ENCODE results near the gene NTM.

The NTM gene

DNA sequence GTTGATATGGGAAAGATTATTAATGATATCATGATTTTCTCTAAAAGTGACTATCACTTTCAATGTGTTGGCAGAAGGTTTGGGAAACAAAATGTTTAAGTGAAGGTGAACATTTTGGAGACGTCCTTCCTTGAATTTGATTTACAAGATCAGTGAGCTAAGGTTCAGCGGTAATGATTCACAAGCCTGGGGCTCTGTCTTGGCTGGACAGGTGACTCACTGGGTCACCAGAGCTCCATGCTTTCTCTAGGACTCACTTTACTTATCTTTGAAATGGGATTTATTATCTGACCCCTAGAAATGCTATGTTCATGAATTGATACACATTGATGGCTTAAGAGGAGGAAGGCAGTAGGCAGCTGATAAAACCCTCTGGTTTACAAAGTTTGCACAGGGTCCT lies 437.5 kb downstream of the NTM start:
- DNase-seq = no peak

DNA sequence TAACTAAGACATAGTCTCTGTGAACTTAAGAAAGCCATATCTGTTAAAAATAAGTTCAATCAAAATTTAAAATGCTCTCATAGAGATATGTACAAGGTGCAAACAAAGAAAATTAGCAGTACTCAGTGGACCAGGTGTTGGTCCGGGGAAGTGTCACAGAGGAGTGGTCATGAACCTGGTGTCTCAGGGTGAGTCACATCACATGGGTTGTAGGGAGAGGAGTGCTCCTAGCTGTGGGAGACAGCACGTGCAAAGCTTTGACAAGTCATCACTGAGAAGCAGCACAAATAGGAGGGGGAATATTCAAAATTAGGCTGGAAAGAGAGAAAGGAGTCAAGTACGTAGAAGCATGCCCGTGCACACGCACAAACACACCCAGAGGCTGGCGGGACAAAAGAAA lies 438.1 kb downstream of the NTM start:
- DNase-seq = no peak

DNA sequence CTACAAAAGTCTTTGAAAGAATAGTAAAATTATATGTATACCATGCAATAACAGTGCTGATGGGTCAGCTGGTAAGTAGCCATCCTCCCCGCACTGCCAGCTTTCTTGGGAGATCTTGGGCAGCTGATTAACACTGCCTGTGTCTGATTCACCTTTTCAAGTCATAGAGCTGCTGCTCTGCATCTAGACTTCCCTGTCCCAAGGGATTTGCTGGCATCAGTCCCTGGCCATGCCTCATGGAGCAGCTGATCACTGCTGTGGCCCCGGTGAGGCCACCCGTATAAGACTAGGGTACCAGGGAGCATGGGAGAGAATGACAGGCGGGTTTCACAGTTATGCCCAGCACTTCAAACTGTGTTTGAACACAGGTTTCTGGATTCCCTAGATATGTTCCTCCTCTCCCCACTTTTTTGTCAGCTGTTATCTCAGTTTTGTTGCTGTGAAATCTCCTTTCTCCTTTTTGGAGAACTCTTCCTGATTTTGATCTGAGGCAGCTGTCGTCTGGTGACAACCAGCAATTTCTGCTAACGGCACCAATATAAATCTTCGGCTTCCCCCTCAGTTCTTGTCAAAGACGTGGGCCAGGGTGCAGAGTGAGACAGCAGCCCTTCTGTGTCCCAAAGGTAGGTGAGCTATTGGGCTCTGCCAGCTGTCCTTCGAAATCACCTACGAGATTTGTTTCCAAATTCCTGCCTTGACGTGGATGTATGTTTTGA lies 438.9 kb downstream of the NTM start:
- no peak for DNase-seq

- DNase-seq = no peak
Observed at GRCh38 chr11:131810541-131810940, 440.1 kb downstream of the NTM start.

DNA sequence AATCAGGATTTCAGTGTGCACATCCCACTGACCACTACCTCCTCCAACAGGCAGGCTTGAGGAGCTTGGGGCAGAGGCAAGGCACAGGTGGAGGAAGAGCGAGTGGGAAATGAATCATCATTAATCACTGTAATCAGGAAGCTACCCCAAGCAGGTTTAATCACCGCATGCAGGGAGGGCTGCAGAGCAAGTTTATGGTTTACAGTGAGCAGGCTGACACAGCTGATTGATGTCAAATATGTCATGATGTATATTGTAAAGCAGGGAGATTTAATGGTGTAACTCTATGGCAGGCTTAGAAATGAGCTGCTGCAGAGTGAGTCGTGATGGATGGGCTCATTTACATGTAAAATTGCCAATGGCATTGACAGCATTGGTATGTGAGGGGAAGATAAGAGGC lies 441.0 kb downstream of the NTM start:
- DNase-seq = no peak

- DNase-seq = no peak
Observed at GRCh38 chr11:131814108-131814507, 443.7 kb downstream of the NTM start.

- DNase-seq = no peak
Observed at GRCh38 chr11:131815590-131815989, 445.2 kb downstream of the NTM start.

DNA sequence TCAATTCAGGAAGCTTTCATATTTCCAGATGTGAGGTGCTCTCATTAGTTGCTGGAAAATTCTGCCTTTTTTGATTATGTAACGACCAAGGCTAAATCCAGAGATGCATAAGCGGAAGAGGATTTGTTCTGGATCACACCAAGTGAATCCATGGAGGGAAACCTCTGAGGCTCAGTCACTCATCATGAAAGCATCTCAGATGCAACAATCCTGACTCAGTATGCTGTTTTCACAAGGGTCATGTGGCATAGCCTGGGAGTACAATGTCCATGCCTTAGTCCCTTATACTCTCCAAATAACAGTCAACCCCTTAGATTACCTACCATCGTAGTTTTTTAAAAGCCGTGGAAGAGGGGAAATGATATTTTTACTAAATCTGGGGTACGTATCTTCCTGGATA lies 445.6 kb downstream of the NTM start:
- DNase-seq = no peak

- no peak for DNase-seq
Observed at GRCh38 chr11:131817687-131818188, 447.3 kb downstream of the NTM start.

GRCh38 chr11:131819865-131820264 lies 449.4 kb downstream of the NTM start:
- no peak for DNase-seq

GRCh38 chr11:131822506-131822905 lies 452.1 kb downstream of the NTM start:
- DNase-seq = no peak

- no peak for DNase-seq
Observed at GRCh38 chr11:131823772-131824171, 453.4 kb downstream of the NTM start.

GRCh38 chr11:131824771-131825170 lies 454.4 kb downstream of the NTM start:
- no peak for DNase-seq

- no peak for DNase-seq
Observed at GRCh38 chr11:131827430-131827829, 457.0 kb downstream of the NTM start.

DNA sequence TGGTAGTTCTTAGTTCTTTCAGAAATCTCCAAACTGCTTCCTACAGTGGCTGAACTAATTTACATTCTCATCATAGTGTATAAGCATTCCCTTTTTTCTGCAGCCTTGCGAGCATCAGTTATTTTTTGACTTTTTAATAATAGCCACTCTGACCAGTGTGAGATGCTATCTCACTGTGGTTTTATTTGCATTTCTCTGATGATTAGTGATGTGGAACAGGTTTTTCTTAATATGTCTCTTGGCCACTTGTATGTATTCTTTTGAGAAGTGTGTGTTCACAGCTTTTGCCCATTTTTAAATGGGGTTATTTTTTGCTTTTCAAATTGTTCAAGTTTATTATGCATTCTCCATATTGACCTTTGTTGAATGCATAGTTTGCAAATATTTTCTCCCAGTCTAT lies 459.3 kb downstream of the NTM start:
- DNase-seq = no peak

- no peak for DNase-seq
Observed at GRCh38 chr11:131832079-131832478, 461.7 kb downstream of the NTM start.

- no peak for DNase-seq
Observed at GRCh38 chr11:131833366-131833765, 463.0 kb downstream of the NTM start.

DNA sequence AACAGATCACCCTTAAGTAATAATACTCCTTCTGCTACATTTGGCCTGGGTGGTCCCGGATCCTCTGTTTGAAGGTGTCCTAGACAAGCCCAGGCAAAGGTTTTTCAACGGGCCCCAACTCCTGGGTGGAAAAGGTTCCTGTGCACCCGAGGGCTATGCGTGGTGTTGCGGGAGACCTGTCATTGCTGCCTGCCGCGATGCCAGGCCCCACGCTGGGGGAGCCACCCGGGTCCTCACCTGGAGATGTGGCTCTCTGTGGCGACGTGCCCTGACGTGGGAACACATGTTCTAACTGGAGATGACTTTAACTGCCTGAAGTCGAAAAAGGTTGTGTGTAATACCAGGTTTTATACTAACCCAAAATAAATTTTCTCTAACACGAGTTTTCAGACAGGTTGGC lies 467.1 kb downstream of the NTM start:
- DNase-seq = no peak

DNA sequence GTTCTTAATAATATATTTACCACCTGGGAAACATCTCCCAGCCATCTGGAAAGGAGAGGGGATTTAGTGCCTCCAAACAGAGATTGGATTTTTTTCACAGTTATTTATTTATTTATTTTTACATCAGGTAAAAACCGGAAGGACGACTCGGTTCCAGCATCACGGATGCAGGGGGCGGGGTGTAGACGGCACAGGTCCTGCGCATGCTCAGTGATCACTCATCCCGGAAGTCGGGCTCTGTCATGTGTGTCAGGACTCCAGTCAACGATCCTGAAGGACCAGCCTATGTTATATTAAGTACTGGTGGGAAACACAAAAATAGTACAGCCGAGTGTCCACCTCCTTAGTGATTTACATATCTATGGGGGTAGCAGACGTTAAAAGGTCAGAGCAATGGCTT lies 467.6 kb downstream of the NTM start:
- DNase-seq = no peak

DNA sequence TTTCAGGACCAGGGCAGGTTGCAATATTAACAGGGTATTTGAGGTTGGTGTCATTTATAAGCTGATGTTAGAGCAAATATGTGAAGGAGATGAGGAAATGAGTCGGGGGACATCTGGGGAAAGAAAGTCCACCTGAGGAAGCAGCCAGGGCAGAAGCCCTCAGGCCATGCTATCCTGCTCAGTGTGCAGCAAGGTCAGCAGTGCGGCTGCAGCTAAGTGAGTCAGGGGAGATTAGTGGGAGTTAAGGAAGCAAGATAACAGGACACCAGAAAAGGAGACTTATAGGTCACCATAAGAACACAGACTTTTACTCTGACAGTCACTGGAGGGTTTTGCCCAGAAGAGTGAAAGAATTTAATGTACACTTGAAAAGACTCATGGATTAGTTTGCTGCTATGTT lies 468.9 kb downstream of the NTM start:
- no peak for DNase-seq

- DNase-seq = no peak
Observed at GRCh38 chr11:131840545-131840944, 470.1 kb downstream of the NTM start.

GRCh38 chr11:131841028-131841427 lies 470.6 kb downstream of the NTM start:
- DNase-seq = no peak

DNA sequence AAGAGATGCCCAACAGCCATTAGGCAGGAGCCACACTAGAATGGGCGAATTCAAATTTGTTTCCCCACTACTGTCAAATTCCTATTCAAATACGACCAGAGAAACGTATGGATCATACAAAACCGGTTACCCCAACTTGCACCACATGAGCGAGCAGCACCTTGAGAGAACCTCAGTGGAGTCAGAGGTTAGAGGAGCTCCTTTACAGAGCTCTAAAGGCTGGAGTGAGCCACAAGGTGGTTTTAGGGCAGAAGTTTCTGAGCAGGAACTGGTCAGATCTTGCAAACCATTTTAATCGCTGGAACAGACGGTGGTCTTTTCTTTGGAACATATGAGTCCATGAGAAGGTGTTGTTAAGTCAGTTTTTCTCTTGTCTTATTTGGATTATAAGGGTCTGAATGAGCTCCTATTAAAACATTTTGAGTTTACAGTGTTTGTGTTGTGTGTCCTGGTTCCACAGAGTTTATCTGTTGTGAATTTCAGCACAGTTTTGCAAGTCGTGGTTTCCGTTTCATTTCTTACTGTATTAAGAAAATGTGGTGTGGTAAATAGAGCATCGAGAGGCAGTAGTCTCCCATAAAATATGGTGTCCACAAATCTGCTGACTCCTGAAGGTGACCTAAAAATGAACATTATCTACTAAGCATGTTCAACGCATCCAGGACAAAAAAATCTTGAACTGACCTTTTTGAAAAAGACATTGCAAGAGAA lies 471.7 kb downstream of the NTM start:
- no peak for DNase-seq

DNA sequence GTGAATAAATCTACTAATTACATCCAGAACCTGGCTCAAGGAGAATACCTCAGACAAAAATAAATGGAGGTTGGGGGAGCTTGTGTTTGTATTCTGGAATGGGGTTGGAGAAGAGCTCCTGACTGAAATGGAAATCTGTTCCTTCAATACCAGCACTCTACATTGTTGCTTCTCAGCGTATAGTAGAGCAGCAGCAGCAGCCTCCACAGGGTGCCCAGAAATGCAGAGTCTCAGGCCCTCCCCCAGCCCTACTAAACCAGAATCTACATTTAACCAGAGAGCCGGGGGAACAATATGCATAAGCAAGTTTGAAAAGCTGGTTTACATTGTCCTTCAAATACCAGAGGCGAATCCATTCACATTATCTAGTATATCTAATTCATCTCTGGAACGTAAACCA lies 474.8 kb downstream of the NTM start:
- DNase-seq = no peak

DNA sequence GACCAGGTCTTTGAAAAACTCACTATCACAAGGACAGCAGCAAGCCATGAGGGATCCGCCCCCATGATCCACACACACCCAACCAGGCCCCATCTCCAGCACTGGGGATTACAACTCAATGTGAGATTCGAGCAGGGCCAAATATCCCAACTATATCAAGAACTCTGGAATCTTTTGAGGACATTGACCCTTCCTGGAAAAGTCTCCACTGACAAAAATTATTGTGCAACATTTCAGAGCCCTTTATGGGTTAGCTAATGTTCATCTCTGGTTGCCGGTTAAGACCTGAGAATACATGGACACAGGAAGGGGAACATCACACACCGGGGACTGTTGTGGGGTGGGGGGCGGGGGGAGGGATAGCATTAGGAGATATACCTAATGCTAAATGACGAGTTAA lies 479.1 kb downstream of the NTM start:
- no peak for DNase-seq
